ENCODE results near the gene IGSF5. TPM values are rescaled to one million over a fixed set of nuclear protein-coding genes. Genes with fewer than 3 reads are reported as not detected.

The IGSF5 gene
- total and polyA plus RNA-seq, 2 of the 4 experiments (the other 2 are of a cell fraction) = not detected

- H4K91ac ChIP-seq (ENCODE audit: insufficient read depth, low read depth, low read length) = no peak overlapping the region
- no TSS peak for BruUV-seq (replicated peaks)
- in situ Hi-C loops (cut with MboI; ENCODE audit: low sequenced_read_pairs) (no loop called here), dilution Hi-C loops (cut with HindIII; ENCODE audit: low sequenced_read_pairs, unreplicated experiment) (no loop called here), intact Hi-C loops (cut with micrococcal nuclease) (no loop called here)
- H2AK5ac ChIP-seq (ENCODE audit: low read depth, low read length) = no peak overlapping the region
- TF ChIP-seq, protein P1, sequence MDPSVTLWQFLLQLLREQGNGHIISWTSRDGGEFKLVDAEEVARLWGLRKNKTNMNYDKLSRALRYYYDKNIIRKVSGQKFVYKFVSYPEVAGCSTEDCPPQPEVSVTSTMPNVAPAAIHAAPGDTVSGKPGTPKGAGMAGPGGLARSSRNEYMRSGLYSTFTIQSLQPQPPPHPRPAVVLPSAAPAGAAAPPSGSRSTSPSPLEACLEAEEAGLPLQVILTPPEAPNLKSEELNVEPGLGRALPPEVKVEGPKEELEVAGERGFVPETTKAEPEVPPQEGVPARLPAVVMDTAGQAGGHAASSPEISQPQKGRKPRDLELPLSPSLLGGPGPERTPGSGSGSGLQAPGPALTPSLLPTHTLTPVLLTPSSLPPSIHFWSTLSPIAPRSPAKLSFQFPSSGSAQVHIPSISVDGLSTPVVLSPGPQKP (IDR thresholded peaks at IDR 0.05; ENCODE audit: borderline replicate concordance, low read depth, low read length) = no peak
- H3K14ac ChIP-seq (replicated peaks; ENCODE audit: low read depth, low read length) = no peak overlapping the region
- H3K4me2 ChIP-seq (ENCODE audit: low read depth, low read length) = no peak overlapping the region
- peaks cover 14% of the 10 kb centered on the region; the same call in 1 of the 2 replicates for H3K9me3 ChIP-seq (ENCODE audit: control insufficient read depth, insufficient read depth, low read length)
- H3K4me3 ChIP-seq (ENCODE audit: insufficient read depth, low read depth, low read length) = no peak overlapping the region
- no peak overlapping the region for H2BK5ac ChIP-seq (ENCODE audit: low read depth, low read length, poor library complexity, severe bottlenecking)
- H3K27me3 ChIP-seq (ENCODE audit: control insufficient read depth, insufficient read depth, low read length) = no peaks in the 10 kb centered on the region
- H4K8ac ChIP-seq (ENCODE audit: low read depth in 2 of 2, low read length in 2 of 2) = no peak overlapping the region
- H3K23ac ChIP-seq (ENCODE audit: low read depth, low read length) = no peak overlapping the region
- no peak overlapping the region for H4K5ac ChIP-seq (ENCODE audit: low read depth, low read length)
- H4K20me1 ChIP-seq (ENCODE audit: insufficient read depth, low read length) = no peaks in the 10 kb centered on the region
- H3K4me1 ChIP-seq (ENCODE audit: control insufficient read depth, insufficient read depth, low read length) = no peaks in the 10 kb centered on the region
- H3K18ac ChIP-seq (ENCODE audit: low read depth, low read length) = no peak overlapping the region
- H3K9ac ChIP-seq (ENCODE audit: low read depth, low read length) = no peak overlapping the region
- no CpG with 5 or more reads among the region's 3 CpGs for WGBS, 2 experiments (ENCODE audit: extremely low coverage in 2 of 2, insufficient read length in 1 of 2)
- H3K27ac ChIP-seq (ENCODE audit: insufficient read depth, low read length) = no peak overlapping the region
- ChIA-PET POLR2A (ENCODE audit: unreplicated experiment) (no interaction called here), CTCF (no interaction called here)
- H2AFZ ChIP-seq (replicated peaks; ENCODE audit: low read length, poor library complexity) = no peak overlapping the region
- ATAC-seq (ENCODE audit: low read depth) (no peak), DNase-seq (no peak)
- no peaks in the 10 kb centered on the region for H3K36me3 ChIP-seq (ENCODE audit: control insufficient read depth, insufficient read depth, low read length)
- no peak overlapping the region for H2BK120ac ChIP-seq (ENCODE audit: low read depth, low read length)
- H2BK15ac ChIP-seq (ENCODE audit: low read depth, low read length) = no peak overlapping the region
- H2AK9ac ChIP-seq (replicated peaks; ENCODE audit: low read depth, low read length, poor library complexity) = no peak overlapping the region
- no peaks in the 10 kb centered on the region for H3K79me1 ChIP-seq (ENCODE audit: low read depth in 1 of 2, low read length in 2 of 2)
- no peaks in the 10 kb centered on the region for H3K9me1 ChIP-seq (ENCODE audit: insufficient read depth, low read length)
- no peak overlapping the region for H2BK20ac ChIP-seq (ENCODE audit: low read depth, low read length)
- H3K4ac ChIP-seq (ENCODE audit: low read depth, low read length) = no peak overlapping the region
- no peak overlapping the region for H3K56ac ChIP-seq (ENCODE audit: extremely low read depth, insufficient read depth, low read length)
These were observed 9.8 kb downstream of the IGSF5 start for GRCh38 chr21:39754811-39755210.

Measured in IMR-90 (cell line).